VCaP (cell line): Measurements from ENCODE around the gene LAMP5.

ENCODE experiments used
- H3K27ac ChIP-seq: fragments of 450-650 bp; 2 replicates; pipeline ENCODE4 v1.5.1; 2017
- CTCF ChIP-seq: fragments of 450-650 bp; conservative IDR thresholded peaks from 2 replicates; pipeline ENCODE4 v1.5.1; 2017; ENCODE audit warnings: mild to moderate bottlenecking, moderate library complexity

The LAMP5 gene

GRCh38 chr20:9532069-9532838 lies 17.9 kb downstream of the LAMP5 start:
- no peak overlapping the region for H3K27ac ChIP-seq
- TF ChIP-seq CTCF, result no peak

GRCh38 chr20:9534025-9534424 lies 19.6 kb downstream of the LAMP5 start:
- no peak for TF ChIP-seq CTCF
- no peak overlapping the region for H3K27ac ChIP-seq

- H3K27ac ChIP-seq, result no peak overlapping the region
Observed at GRCh38 chr20:9535449-9535848, 21.1 kb downstream of the LAMP5 start.

DNA sequence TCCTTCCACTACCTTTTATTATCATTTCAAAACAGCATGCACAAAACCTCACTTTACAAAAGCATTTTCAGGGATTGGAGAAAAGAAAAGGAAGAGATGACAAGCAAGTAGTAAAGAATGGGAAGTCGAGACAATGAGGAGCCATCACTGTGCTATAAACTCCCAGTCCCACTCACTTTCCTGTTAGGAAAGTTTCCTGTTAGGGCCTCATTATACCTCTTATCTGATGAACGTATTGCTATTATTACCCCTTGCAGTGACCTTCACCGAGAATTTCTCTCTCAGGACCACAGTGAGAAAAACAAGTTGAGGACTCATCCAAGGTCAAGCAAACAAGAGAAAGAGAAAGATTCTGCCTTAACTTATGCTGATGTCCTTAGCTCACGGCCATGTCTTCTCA lies 28.8 kb downstream of the LAMP5 start:
- no peak for TF ChIP-seq CTCF
- no peak overlapping the region for H3K27ac ChIP-seq

More at GRCh38 chr20:9535449-9535848, 21.1 kb downstream of the LAMP5 start:
- no peak for TF ChIP-seq CTCF

- TF ChIP-seq CTCF, result no peak
- no peak overlapping the region for H3K27ac ChIP-seq
Observed at GRCh38 chr20:9550283-9550682, 35.9 kb downstream of the LAMP5 start.

- no peak for TF ChIP-seq CTCF
- no peak overlapping the region for H3K27ac ChIP-seq
Observed at GRCh38 chr20:9550871-9551270, 36.5 kb downstream of the LAMP5 start.

DNA sequence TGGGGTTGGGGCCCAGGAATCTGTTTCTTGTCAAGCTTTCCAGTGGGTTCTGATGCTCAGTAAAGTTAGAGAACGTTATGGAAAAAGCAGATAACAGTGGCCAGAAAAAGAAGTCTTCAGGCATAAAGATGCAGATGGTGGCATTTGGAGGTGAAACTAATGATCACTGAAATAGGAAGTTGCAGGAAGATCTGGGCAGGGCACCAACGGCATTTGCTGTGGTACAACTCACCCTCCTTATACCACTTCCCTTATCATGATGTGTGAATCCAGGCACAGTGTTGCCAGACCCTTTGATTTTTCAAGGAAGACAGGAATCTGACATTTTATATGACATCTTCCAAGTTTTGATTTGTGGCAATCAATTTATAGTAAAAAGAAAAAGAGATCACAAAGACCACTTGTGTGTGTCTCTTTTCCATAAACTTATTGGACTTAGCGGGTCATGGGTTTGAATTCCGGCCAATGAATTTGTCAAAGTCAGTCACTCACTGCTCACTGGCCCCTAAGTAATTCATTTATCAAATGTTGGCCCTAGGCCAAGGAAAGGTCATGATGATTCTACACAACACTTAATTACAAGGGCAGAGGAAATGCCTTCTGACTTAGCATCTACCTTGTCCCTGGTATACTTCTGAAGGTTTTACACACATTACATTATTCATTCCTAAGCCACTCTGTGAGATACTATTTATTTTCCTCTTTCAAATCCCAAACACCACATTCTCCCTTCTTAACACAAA lies 37.6 kb downstream of the LAMP5 start:
- H3K27ac ChIP-seq, result no peak overlapping the region
- no peak for TF ChIP-seq CTCF
